ENCODE results near the gene MGAT2. TPM values are rescaled to one million over a fixed set of nuclear protein-coding genes. Genes with fewer than 3 reads are reported as not detected.
"Not testable (repeated sequence)": the region's sequence is repeated elsewhere in the genome, so short reads cannot be mapped to it uniquely, and the experiment has no call there.

The MGAT2 gene
- total RNA-seq = 10 to 100 TPM; 14.9 to 49.4 (median 25.4) TPM

- Histone ChIP-seq H3K4me3 (peak within 1 kb of the TSS; percentile 61 to 99 (median 92)), H3K27ac (peak within 1 kb of the TSS; percentile 96 to 98), H3K4me1 (replicated peaks in 1 of 2) (peaks cover 6 to 27% of the 10 kb centered on the region in 2 donors)
- in situ Hi-C loops (cut with MboI; ENCODE audit: low pct_unique_long_range_greater_than_20kb in 2 of 9, low sequenced_read_pairs in 9 of 9, unreplicated experiment in 9 of 9) = no loop called here
- WGBS, 10 experiments = 0 to 2% (median 0%) methylated on average over 3 to 45 of the region's 85 CpGs; no CpG with 5 or more reads in 1 of the 10 experiments
- peak; percentile 90 to 98 (median 96) for ATAC-seq (replicated peaks in 6 of 8)
These were observed at the start of gene MGAT2, which contains the start of gene RPL36AL for GRCh38 chr14:49620182-49621113. Gene MGAT2, plus strand, starts transcription at chr14:49620799. Its CDS starts 470 bp downstream, at chr14:49621269. Gene RPL36AL, minus strand, starts transcription at chr14:49620626. Its CDS starts 1,522 bp downstream, at chr14:49619104.

DNA sequence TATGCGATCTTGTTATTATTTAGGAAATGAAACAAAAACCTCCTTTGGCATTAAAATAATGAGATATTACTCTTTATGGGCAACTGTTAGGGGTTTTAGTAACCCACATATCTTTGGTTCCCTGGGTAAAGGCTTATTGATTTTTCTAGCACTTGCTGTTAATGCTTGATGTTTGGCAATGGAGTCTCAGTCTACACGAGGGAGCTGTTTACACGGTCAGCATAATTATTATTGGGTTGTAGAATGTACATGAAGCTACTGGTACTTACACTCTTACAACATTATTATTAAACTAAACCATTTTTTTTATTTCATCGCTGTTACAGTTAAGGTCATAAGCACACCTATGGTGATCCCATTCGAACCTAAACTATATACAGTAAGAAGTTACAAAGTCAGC lies 46.6 kb upstream of the MGAT2 start:
- WGBS, 10 experiments = 90 to 100% (median 96%) methylated on average over 1 to 5 of the region's 5 CpGs; no CpG with 5 or more reads in 2 of the 10 experiments
- in situ Hi-C loops (cut with MboI; ENCODE audit: low pct_unique_long_range_greater_than_20kb in 2 of 9, low sequenced_read_pairs in 9 of 9, unreplicated experiment in 9 of 9) = no loop called here
- no peak for ATAC-seq (replicated peaks in 6 of 8)
- Histone ChIP-seq H3K4me3 (no peak overlapping the region), H3K27ac (no peak overlapping the region), H3K4me1 (replicated peaks in 1 of 2) (no peaks in the 10 kb centered on the region)

DNA sequence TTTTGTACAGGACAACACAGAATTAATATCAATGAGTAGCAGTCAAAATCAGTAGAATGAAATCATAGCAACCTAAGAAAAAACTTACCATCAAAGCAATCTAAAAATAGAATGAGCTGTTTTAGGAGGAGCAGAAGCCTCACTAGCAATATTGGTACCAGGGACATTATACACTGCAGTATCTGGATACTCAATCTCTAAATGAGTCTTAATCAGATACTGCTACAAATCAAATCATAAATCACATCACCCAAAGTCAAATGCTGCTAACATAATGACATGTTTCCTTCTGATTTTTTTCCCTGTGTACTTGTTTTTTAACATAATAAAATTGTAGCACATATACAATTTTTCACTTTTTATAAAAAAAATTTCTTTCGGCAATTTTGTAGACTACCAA lies 42.5 kb upstream of the MGAT2 start:
- ATAC-seq (replicated peaks in 6 of 8) = no peak
- 86 to 100% (median 100%) methylated on average over 1 of the region's 1 CpG; no CpG with 5 or more reads in 2 of the 10 experiments for WGBS, 10 experiments
- no peak overlapping the region for H3K4me3 ChIP-seq
- no peaks in the 10 kb centered on the region for H3K4me1 ChIP-seq (replicated peaks in 1 of 2)
- H3K27ac ChIP-seq = no peak overlapping the region
- in situ Hi-C loops (cut with MboI; ENCODE audit: low pct_unique_long_range_greater_than_20kb in 2 of 9, low sequenced_read_pairs in 9 of 9, unreplicated experiment in 9 of 9) = no loop called here

DNA sequence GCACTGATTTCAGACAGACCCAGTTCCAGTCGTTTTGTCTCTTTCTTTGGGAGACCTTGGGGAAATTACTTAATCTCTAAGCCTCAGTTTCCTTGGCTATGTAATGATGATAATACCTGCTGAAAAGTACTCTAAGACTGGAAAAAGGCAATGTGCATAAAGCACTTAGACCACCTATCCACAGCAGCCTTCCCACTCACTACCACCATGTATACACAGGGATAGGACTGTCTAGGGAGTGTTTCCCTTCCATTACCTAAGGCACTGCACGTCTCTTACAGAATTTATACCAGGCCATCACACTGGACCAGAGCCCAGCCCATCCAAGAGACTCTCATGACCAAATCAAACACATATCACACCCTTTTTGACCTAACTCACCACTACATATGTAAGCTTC lies 40.8 kb upstream of the MGAT2 start:
- in situ Hi-C loops (cut with MboI; ENCODE audit: low pct_unique_long_range_greater_than_20kb in 2 of 9, low sequenced_read_pairs in 9 of 9, unreplicated experiment in 9 of 9) = no loop called here
- peak in 4 of 8 experiments; percentile 8 to 14 (median 10) for ATAC-seq (replicated peaks in 6 of 8)
- Histone ChIP-seq H3K4me1 (replicated peaks in 1 of 2) (peaks cover 7 to 12% of the 10 kb centered on the region in 2 donors), H3K4me3 (no peak overlapping the region), H3K27ac (no peak overlapping the region)
- WGBS, 10 experiments = 88 to 100% (median 100%) methylated on average over 1 to 2 of the region's 2 CpGs; no CpG with 5 or more reads in 3 of the 10 experiments

GRCh38 chr14:49581209-49582112 lies 39.1 kb upstream of the MGAT2 start:
- no peak overlapping the region for H3K4me3 ChIP-seq
- 60 to 100% (median 77%) methylated on average over 2 to 7 of the region's 9 CpGs; no CpG with 5 or more reads in 2 of the 10 experiments for WGBS, 10 experiments
- in situ Hi-C loops (cut with MboI; ENCODE audit: low pct_unique_long_range_greater_than_20kb in 2 of 9, low sequenced_read_pairs in 9 of 9, unreplicated experiment in 9 of 9) = no loop called here
- ATAC-seq (replicated peaks in 6 of 8) = no peak
- no peak overlapping the region for H3K27ac ChIP-seq
- peaks cover 9 to 13% of the 10 kb centered on the region in 2 donors for H3K4me1 ChIP-seq (replicated peaks in 1 of 2)

DNA sequence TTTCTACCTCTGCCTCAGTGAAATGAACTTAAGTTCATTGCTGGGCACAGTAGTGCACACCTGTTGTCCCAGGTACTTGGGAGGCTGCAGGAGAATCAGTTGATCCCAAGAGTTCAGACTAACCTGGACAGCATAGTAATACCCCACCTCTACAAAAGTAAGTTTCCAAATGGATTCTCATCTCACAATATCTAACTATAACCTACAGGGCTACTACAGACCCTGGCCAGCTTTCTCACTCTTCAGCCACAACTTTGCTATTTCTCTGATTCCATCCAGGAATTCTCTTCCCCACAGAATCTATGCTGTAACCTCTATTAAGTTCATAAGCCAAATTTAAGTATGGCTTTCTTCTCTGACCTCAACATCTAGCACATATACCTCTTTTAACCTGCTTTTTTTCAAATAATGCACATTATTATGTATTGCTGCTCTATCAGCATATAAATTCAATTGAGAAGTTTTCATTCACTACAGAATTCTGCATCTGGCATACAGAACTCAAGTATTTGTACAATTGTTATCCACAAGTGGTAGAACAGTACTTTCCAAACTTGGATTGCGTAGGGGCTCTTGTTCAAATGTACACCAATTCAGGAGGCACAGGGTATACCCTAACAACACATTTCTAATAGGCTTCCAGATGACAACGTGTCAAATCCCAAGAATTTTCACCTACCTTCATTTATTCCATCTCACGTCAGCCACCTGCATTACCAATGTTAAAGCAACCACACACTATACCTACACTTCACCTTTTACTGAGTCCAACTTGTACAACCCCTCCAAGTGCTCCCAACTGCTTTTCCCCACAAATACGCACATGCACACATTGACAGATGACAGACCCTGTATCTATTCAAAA lies 38.3 kb upstream of the MGAT2 start:
- WGBS, 10 experiments = 60 to 100% (median 88%) methylated on average over 1 to 4 of the region's 4 CpGs
- ATAC-seq (replicated peaks in 6 of 8) = no peak

GRCh38 chr14:49583629-49584028 lies 37.0 kb upstream of the MGAT2 start:
- peaks cover 9 to 13% of the 10 kb centered on the region in 2 donors for H3K4me1 ChIP-seq (replicated peaks in 1 of 2)
- in situ Hi-C loops (cut with MboI; ENCODE audit: low pct_unique_long_range_greater_than_20kb in 2 of 9, low sequenced_read_pairs in 9 of 9, unreplicated experiment in 9 of 9) = no loop called here
- no peak overlapping the region for H3K4me3 ChIP-seq
- no peak overlapping the region for H3K27ac ChIP-seq
- 71 to 100% (median 95%) methylated on average over 4 to 6 of the region's 6 CpGs; no CpG with 5 or more reads in 1 of the 10 experiments for WGBS, 10 experiments
- no peak for ATAC-seq (replicated peaks in 6 of 8)

More for the DNA sequence above, 38.3 kb upstream of the MGAT2 start:
- in situ Hi-C loops (cut with MboI; ENCODE audit: low pct_unique_long_range_greater_than_20kb in 2 of 9, low sequenced_read_pairs in 9 of 9, unreplicated experiment in 9 of 9) = no loop called here
- no peak overlapping the region for H3K27ac ChIP-seq
- peaks cover 9 to 13% of the 10 kb centered on the region in 2 donors for H3K4me1 ChIP-seq (replicated peaks in 1 of 2)
- H3K4me3 ChIP-seq = no peak overlapping the region

- no peak overlapping the region for H3K4me3 ChIP-seq
- peaks cover 9 to 13% of the 10 kb centered on the region in 2 donors for H3K4me1 ChIP-seq (replicated peaks in 1 of 2)
- ATAC-seq (replicated peaks in 6 of 8) = no peak
- in situ Hi-C loops (cut with MboI; ENCODE audit: low pct_unique_long_range_greater_than_20kb in 2 of 9, low sequenced_read_pairs in 9 of 9, unreplicated experiment in 9 of 9) = no loop called here
- H3K27ac ChIP-seq = no peak overlapping the region
- WGBS, 10 experiments = 50 to 100% (median 88%) methylated on average over 2 to 7 of the region's 11 CpGs; no CpG with 5 or more reads in 1 of the 10 experiments
These were observed 36.5 kb upstream of the MGAT2 start for GRCh38 chr14:49584058-49584457.

GRCh38 chr14:49584981-49585640 lies 35.5 kb upstream of the MGAT2 start:
- H3K27ac ChIP-seq = peak overlapping the region in 1 of 2 donors; percentile 88

GRCh38 chr14:49585803-49586672 lies 34.6 kb upstream of the MGAT2 start, which contains the start of gene RPS29:
Gene RPS29, minus strand, starts transcription at chr14:49586380. Its CDS starts 34 bp downstream, at chr14:49586346.
- WGBS, 10 experiments = 0 to 2% (median 0%) methylated on average over 1 to 33 of the region's 55 CpGs; no CpG with 5 or more reads in 3 of the 10 experiments
- H3K4me3 ChIP-seq = peak within 1 kb of the TSS; percentile 64 to 94 (median 83)
- H3K27ac ChIP-seq = peak within 1 kb of the TSS; percentile 85 to 88
- ATAC-seq (replicated peaks in 6 of 8) = peak; percentile 83 to 97 (median 96)
- in situ Hi-C loops (cut with MboI; ENCODE audit: low pct_unique_long_range_greater_than_20kb in 2 of 9, low sequenced_read_pairs in 9 of 9, unreplicated experiment in 9 of 9) = no loop called here
- peaks cover 9 to 13% of the 10 kb centered on the region in 2 donors for H3K4me1 ChIP-seq (replicated peaks in 1 of 2)

More at GRCh38 chr14:49584981-49585640, 35.5 kb upstream of the MGAT2 start:
- peak in 1 of 8 experiments; percentile 1 for ATAC-seq (replicated peaks in 6 of 8)
- WGBS, 10 experiments = 1 to 10% (median 3%) methylated on average over 2 to 29 of the region's 32 CpGs; no CpG with 5 or more reads in 1 of the 10 experiments
- peaks cover 9 to 13% of the 10 kb centered on the region in 2 donors for H3K4me1 ChIP-seq (replicated peaks in 1 of 2)
- peak overlapping the region; percentile 64 to 94 (median 83) for H3K4me3 ChIP-seq
- in situ Hi-C loops (cut with MboI; ENCODE audit: low pct_unique_long_range_greater_than_20kb in 2 of 9, low sequenced_read_pairs in 9 of 9, unreplicated experiment in 9 of 9) = not testable (repeated sequence)

Measured in motor neuron (in vitro differentiated cells).